Mesothelial cell of epicardium (in vitro differentiated cells): Measurements from ENCODE around the gene FHIT. TPM values are rescaled to one million over a fixed set of nuclear protein-coding genes. Genes with fewer than 3 reads are reported as not detected.

Source experiments
- DNase-seq, 2 experiments: peaks; one replicate each; pipeline ENCODE4 v3.0.0; 2021; ENCODE audit warnings: low spot score in 2 of 2; ENCODE audit not compliant: unreplicated experiment in 2 of 2
- H3K27ac Mint-ChIP-seq: 2 replicates; pipeline ENCODE4 v1.8.0; 2021; ENCODE audit warnings: mixed read lengths
- H3K27me3 Mint-ChIP-seq: 2 replicates; pipeline ENCODE4 v1.8.0; 2021; ENCODE audit warnings: low read depth, mixed read lengths
- H3K36me3 Mint-ChIP-seq: 2 replicates; pipeline ENCODE4 v1.8.0; 2021; ENCODE audit warnings: mixed read lengths
- H3K4me1 Mint-ChIP-seq: 2 replicates; pipeline ENCODE4 v1.8.0; 2021; ENCODE audit warnings: mixed read lengths
- H3K4me3 Mint-ChIP-seq: 2 replicates; pipeline ENCODE4 v1.8.0; 2021; ENCODE audit warnings: mild to moderate bottlenecking, moderate library complexity, mixed read lengths
- H3K9me3 Mint-ChIP-seq: 2 replicates; pipeline ENCODE4 v1.8.0; 2021; ENCODE audit warnings: mixed read lengths
- total RNA-seq: library from RNA; stranded (reverse); gene quantifications from 3 replicates; pipeline ENCODE4 v1.2.1, GENCODE V29; 2021
- TF ChIP-seq, protein P1 (sequence below): fragments of 200-600 bp; sonication (generic); IDR thresholded peaks from one replicate; pipeline ENCODE4 v1.5.0; 2021; ENCODE audit warnings: antibody characterized with exemption; ENCODE audit not compliant: unreplicated experiment

Gene FHIT
- total RNA-seq, 1 donor from 2014 or later: 10.7 TPM

DNA sequence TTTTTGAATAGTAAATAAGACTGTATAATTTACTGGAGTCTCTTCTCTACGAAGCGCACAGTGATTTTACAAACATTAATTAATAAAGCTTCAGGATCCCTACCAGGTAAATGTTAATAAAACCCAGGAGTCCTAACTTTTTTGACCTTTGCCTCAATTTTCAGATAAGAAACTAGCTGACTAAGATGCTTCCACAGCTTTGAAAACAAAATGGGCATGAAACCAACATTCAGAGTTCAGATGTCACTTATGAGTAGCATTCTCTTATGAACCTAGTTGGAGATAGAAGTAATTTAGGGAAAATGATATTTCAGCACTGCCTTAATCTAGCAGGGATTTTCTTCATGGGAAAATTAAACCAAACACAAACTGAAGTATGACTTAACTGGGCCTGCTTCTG is 13.0 kb upstream of the FHIT start:
- DNase-seq: no peak
- Mint-ChIP-seq H3K4me3 (no peak overlapping the region), H3K27ac (no peak overlapping the region), H3K9me3 (peaks cover 29% of the 10 kb centered on the region), H3K36me3 (peaks cover 7% of the 10 kb centered on the region), H3K4me1 (no peaks in the 10 kb centered on the region), H3K27me3 (peaks cover 1% of the 10 kb centered on the region)
- TF ChIP-seq, protein P1, sequence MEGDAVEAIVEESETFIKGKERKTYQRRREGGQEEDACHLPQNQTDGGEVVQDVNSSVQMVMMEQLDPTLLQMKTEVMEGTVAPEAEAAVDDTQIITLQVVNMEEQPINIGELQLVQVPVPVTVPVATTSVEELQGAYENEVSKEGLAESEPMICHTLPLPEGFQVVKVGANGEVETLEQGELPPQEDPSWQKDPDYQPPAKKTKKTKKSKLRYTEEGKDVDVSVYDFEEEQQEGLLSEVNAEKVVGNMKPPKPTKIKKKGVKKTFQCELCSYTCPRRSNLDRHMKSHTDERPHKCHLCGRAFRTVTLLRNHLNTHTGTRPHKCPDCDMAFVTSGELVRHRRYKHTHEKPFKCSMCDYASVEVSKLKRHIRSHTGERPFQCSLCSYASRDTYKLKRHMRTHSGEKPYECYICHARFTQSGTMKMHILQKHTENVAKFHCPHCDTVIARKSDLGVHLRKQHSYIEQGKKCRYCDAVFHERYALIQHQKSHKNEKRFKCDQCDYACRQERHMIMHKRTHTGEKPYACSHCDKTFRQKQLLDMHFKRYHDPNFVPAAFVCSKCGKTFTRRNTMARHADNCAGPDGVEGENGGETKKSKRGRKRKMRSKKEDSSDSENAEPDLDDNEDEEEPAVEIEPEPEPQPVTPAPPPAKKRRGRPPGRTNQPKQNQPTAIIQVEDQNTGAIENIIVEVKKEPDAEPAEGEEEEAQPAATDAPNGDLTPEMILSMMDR: no peak

DNA sequence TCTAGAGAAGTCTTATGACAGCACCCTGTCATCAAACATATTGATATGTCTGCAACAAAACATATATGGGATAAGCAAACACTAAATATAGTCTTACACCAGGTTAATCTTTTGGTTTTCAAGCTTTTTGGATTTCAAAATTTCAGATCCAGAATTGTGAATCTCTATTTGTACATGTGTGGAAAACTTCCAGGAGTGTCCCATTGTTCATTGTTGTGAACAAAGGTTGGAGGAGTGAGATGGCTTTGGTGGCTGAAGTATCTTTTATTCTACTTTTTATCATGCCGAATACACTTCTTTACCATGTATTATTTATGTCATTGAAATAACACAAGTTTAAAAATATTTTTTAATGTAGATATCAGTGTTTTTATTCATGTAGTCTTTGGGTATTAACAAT is 5.9 kb upstream of the FHIT start:
- no peak overlapping the region for H3K27ac Mint-ChIP-seq
- H3K27me3 Mint-ChIP-seq: peaks cover 1% of the 10 kb centered on the region
- DNase-seq: no peak
- no peak overlapping the region for H3K4me3 Mint-ChIP-seq
- peaks cover 27% of the 10 kb centered on the region for H3K9me3 Mint-ChIP-seq
- TF ChIP-seq, protein P1: no peak
- H3K36me3 Mint-ChIP-seq: peaks cover 7% of the 10 kb centered on the region
- peaks cover 4% of the 10 kb centered on the region for H3K4me1 Mint-ChIP-seq

DNA sequence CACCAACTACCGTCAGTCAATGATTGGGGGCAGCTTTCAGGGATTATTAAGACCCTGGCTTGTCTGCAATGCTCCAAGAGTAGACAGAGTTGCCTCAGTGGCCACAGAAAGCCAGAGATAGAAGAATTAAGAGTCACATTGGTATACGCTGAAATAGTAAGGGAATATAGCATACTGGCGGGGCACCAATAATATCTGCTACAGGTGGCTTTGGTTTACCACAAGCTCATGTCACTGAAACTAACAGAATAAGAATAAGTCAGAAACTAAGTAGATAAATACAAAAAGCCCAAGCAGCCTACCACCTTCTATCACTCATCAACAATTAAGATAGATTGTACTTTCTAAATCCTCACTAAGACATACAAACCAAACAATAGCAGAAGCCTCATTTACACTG is 2.5 kb upstream of the FHIT start:
- TF ChIP-seq, protein P1: no peak
- Mint-ChIP-seq H3K27me3 (no peaks in the 10 kb centered on the region), H3K27ac (no peak overlapping the region), H3K4me3 (no peak overlapping the region), H3K4me1 (peaks cover 20% of the 10 kb centered on the region), H3K36me3 (no peaks in the 10 kb centered on the region), H3K9me3 (no peaks in the 10 kb centered on the region)
- no peak for DNase-seq

DNA sequence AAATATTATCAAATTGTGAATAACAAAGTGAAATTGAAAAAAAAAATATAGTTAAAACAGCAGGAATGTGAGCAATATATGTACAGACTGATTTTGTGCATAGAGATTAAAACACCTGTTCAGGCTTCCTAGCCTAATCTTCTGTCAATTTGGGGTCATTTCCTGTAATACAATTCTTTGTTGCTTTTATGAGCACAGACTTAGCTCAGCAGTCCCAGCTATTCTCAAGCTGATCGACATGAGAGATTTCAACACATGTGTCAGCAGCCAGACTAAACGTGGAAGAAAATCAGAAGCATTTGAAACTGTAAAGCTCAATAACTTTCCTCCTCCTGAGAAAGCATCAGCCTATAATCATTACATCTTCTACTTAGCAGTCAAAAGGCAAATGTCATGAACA is 1.6 kb upstream of the FHIT start:
- no peaks in the 10 kb centered on the region for H3K36me3 Mint-ChIP-seq
- H3K27ac Mint-ChIP-seq: no peak overlapping the region
- peaks cover 20% of the 10 kb centered on the region for H3K4me1 Mint-ChIP-seq
- DNase-seq: no peak
- no peaks in the 10 kb centered on the region for H3K9me3 Mint-ChIP-seq
- H3K4me3 Mint-ChIP-seq: no peak overlapping the region
- no peaks in the 10 kb centered on the region for H3K27me3 Mint-ChIP-seq
- TF ChIP-seq, protein P1: no peak

DNA sequence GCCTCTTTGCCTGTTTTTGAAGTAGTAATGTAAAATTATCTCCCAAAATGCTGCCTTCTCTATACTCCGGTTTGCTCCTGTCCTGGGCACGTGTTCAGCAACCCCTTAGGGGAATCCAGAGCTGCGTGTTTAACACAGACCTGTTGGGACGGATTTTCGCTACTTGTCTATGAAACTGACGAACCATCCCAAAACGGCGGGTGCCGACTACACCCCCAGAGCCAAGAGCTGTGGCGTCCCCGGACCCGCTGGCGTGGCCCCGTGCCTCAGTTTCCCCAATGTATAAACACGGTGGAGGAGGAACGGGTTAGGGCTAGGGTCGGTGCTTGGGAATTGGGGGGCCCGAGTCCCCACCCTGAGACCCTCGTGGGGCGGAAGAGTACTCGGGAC is 473 bp downstream of the FHIT start:
- TF ChIP-seq, protein P1: no peak
- Mint-ChIP-seq H3K4me3 (peak overlapping the region; percentile 73), H3K27me3 (no peaks in the 10 kb centered on the region), H3K4me1 (peaks cover 21% of the 10 kb centered on the region), H3K27ac (peak overlapping the region; percentile 57), H3K36me3 (no peaks in the 10 kb centered on the region), H3K9me3 (no peaks in the 10 kb centered on the region)
- DNase-seq: no peak

DNA sequence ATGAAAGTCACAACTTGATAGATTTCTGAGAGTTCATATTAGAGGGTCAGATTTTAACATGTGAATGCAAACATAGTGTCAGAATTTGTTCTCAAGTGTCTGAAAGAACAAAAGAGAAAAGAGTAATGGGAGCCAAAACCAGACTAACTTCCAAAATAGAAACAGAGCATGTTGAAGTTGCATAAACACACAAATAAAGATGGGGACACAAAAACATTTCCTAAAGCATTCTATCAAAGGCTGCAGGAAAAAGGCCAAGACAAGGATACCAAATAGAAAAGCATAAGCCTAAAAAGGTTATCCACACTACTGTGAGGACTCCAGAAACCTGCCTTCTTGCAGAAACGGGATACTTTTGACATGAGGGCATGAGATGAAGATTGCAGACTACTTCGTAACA is 2.8 kb downstream of the FHIT start:
- Mint-ChIP-seq H3K27ac (no peak overlapping the region), H3K27me3 (no peaks in the 10 kb centered on the region), H3K9me3 (no peaks in the 10 kb centered on the region), H3K4me3 (no peak overlapping the region), H3K36me3 (no peaks in the 10 kb centered on the region), H3K4me1 (peaks cover 36% of the 10 kb centered on the region)
- DNase-seq: no peak
- TF ChIP-seq, protein P1: no peak
